ENCODE measurements around the gene FLOT1. TPM values are rescaled to one million over a fixed set of nuclear protein-coding genes. Genes with fewer than 3 reads are reported as not detected.

FLOT1 gene
- total RNA-seq, 1 donor from 2014 or later: 100 TPM

- no peak for DNase-seq (ENCODE audit: low read depth)
- H3K4me3 ChIP-seq (ENCODE audit: low read depth, low read length): no peak overlapping the region
- no peak for TF ChIP-seq CTCF (conservative IDR thresholded peaks at IDR 0.05; ENCODE audit: low read depth, low read length)
Measured at GRCh38 chr6:30705620-30706019, 36.9 kb downstream of the FLOT1 start.

GRCh38 chr6:30703821-30704220 lies 38.7 kb downstream of the FLOT1 start:
- no peak overlapping the region for H3K4me3 ChIP-seq (ENCODE audit: low read depth, low read length)
- DNase-seq (ENCODE audit: low read depth): no peak
- no peak for TF ChIP-seq CTCF (conservative IDR thresholded peaks at IDR 0.05; ENCODE audit: low read depth, low read length)

GRCh38 chr6:30703011-30703410 lies 39.5 kb downstream of the FLOT1 start:
- no peak for DNase-seq (ENCODE audit: low read depth)
- no peak for TF ChIP-seq CTCF (conservative IDR thresholded peaks at IDR 0.05; ENCODE audit: low read depth, low read length)
- H3K4me3 ChIP-seq (ENCODE audit: low read depth, low read length): no peak overlapping the region

- TF ChIP-seq CTCF (conservative IDR thresholded peaks at IDR 0.05; ENCODE audit: low read depth, low read length): no peak
- no peak for DNase-seq (ENCODE audit: low read depth)
- no peak overlapping the region for H3K4me3 ChIP-seq (ENCODE audit: low read depth, low read length)
Measured at GRCh38 chr6:30700340-30700739, 42.1 kb downstream of the FLOT1 start.

GRCh38 chr6:30696432-30696831 lies 46.1 kb downstream of the FLOT1 start:
- TF ChIP-seq CTCF (conservative IDR thresholded peaks at IDR 0.05; ENCODE audit: low read depth, low read length): no peak
- no peak overlapping the region for H3K4me3 ChIP-seq (ENCODE audit: low read depth, low read length)
- no peak for DNase-seq (ENCODE audit: low read depth)

- H3K4me3 ChIP-seq (ENCODE audit: low read depth, low read length): peak overlapping the region; percentile 82
- DNase-seq (ENCODE audit: low read depth): no peak
- no peak for TF ChIP-seq CTCF (conservative IDR thresholded peaks at IDR 0.05; ENCODE audit: low read depth, low read length)
Measured at GRCh38 chr6:30691208-30691847, 51.2 kb downstream of the FLOT1 start.

Measured in epithelial cell of proximal tubule (primary cell).